HG03097 (cell line): ENCODE results near the gene SYTL3.
A peak's percentile ranks its signal among the peaks of the same experiment; 100 is the strongest.
"Not testable (repeated sequence)": the region's sequence is repeated elsewhere in the genome, so short reads cannot be mapped to it uniquely, and the experiment has no call there.

Experiments used
- ATAC-seq: cut with Tn5 transposase; IDR thresholded peaks from one replicate; pipeline ENCODE4 v1.9.1; 2021; ENCODE audit not compliant: unreplicated experiment, low FRiP score

SYTL3 gene

GRCh38 chr6:158638324-158638854 lies 11.5 kb upstream of the SYTL3 start:
- ATAC-seq = no peak

- no peak for ATAC-seq
These were observed 10.8 kb upstream of the SYTL3 start for GRCh38 chr6:158639056-158639455.

GRCh38 chr6:158640519-158640918 lies 9.3 kb upstream of the SYTL3 start:
- no peak for ATAC-seq

DNA sequence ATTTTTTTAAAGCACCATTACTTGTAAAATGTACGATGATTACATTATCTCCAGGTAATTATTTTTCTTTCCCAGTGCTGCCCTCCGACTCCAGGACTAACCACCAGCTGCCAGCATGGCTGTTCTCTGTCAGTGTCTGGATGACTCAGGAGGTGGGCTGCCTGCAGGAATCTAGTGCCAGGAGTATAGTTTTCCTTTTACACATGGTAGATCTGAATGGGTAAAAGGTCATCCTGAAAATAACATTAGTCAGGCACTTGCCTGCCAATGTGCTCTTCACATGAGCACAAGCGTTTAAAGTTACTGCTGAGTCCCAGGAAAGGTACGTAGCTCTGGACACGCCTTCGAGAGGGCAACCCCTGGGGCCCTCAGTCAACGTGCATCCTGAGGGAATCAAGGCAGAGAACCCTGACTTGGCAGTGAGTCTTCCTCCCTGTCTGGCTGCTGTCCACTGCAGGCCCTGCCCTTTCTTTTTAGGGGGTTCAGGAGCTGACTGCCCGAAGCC lies 7.7 kb upstream of the SYTL3 start:
- no peak for ATAC-seq

GRCh38 chr6:158643836-158644230 lies 6.0 kb upstream of the SYTL3 start:
- ATAC-seq = no peak

DNA sequence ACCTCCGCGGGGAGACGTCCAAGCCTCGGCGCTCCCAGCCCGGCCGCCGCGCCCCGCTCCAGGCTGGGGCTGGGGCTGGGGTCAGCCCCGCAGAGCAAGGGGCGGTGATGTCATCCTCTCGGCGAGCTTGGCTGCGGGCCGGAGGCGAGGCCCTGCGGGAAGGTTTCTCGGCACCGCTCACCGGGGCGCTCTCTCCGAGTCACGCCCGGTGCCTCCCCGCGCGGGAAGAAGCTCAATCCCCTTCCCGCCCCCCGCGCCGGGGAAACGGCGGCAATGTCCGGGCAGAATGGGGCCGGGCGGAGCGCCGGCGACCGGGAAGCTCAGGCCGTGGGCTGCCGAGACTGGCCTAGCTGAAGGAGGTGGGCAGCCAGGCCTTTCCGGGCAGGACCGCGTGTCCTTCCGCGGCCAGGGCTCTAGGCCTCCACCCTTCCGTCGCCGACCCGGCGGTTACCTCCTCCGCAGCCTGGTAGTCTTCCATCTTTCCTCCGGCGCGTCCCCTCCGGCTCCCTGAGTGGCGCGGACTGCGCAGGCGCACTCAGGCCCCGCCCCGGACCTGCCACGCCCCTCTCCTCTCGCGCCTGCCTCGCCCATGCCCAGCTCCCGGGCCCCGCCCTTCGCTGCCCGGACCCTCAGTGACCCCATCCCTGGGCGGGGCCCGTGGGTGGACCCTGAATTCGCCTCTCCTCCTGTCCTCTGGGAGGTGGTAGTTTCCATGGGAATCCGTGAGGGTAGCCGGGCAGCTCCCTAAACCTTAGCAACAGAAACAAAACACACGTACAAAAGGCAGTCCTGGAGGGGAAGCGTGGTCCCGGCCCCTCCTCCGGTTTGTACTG lies 5.4 kb upstream of the SYTL3 start, which contains the start of gene DYNLT1:
TSS of gene DYNLT1 (minus strand) at position 513 of the 833 bp plus-strand sequence. CDS start at position 478, 35 bp downstream.
- peak; percentile 46 for ATAC-seq

GRCh38 chr6:158645064-158646022 lies 4.5 kb upstream of the SYTL3 start:
- ATAC-seq = no peak

DNA sequence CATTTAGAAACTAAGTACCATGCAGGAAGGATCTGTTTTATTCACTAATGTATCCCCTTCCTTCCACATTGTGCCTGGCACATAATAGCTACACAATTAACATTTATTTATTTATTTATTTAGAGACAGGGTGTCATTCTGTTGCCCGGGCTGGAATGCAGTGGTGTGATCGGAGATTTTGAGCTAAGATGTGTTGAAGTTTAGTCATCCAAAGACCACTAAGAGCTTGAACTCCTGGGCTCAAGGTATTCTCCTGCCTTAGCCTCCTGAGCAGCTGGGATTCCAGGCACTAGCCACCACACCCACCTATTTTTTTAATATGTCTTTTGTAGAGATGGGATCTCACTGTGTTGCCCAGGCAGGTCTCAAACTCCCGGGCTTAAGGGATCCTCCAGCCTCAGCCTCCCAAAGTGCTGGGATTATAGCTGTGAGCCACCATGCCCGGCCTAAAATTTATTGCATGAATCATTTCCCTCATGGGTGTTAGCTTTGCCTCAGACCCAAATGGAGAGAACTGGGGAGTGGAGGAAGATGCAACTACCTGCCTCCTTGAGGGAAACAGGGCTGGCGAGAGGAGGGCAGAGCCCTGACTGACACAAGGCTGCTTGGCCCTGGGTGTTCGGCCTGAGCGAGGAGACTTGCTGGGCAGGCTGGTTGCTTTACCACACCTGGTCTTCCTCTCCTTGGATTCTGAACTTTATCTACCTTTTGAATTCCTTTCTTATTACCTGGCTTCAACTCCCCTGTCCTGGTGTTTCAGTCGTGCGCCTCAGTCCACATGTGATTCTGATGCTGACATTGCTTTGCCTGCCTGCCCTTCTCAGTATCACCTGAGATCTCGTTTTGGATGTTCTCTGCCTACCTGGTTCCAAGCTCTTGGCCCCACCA lies 3.6 kb upstream of the SYTL3 start:
- ATAC-seq = no peak

DNA sequence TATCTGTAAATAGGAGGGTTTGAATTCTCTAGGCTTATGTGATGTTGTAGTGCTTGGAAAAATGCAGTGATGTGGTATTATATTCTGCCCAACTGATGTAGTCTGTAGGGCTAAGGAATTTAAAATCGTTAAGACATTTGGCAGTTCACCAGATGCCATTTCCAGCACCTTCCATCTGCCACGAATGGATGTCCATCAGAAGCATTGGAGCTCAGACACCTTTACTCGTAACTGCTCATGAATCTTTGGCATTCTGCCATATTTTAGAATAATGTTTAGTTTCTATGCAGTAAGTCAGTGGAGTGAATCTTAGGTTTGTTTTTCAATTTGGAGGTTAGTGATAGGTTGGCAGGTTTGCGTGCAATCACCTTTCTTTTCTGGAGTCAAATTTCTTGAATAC lies 2.4 kb upstream of the SYTL3 start:
- no peak for ATAC-seq

- no peak for ATAC-seq
These were observed 1.1 kb upstream of the SYTL3 start for GRCh38 chr6:158648682-158649131.

- not testable (repeated sequence) for ATAC-seq
These were observed 2.3 kb downstream of the SYTL3 start for GRCh38 chr6:158651981-158652737.

GRCh38 chr6:158653577-158654354 lies 3.9 kb downstream of the SYTL3 start:
- ATAC-seq = peak; percentile 50

GRCh38 chr6:158654498-158654897 lies 4.6 kb downstream of the SYTL3 start:
- ATAC-seq = no peak

- ATAC-seq = no peak
These were observed 5.2 kb downstream of the SYTL3 start for GRCh38 chr6:158654960-158655489.

- ATAC-seq = no peak
These were observed 6.0 kb downstream of the SYTL3 start for GRCh38 chr6:158655569-158656450.

GRCh38 chr6:158656986-158657385 lies 7.1 kb downstream of the SYTL3 start:
- not testable (repeated sequence) for ATAC-seq

DNA sequence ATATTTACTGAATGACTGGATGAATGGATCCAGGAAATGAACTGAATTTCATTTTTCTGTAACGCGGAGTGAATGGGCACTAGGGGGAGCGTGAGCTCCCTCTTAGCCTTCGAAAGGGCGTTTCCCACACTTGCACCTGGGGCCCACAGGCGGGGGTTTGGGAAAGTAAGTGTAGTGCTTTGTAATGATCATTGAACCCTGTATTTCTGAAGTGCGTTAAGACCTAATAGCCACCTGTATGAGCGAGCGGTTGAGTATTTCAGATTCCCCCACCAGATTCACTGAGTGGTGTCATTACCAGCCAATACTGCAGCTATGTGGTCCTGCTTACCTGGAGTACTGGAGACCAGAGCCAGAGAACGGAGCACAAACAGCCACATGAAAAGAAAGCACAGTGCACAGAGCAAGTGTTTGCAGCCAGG lies 10.5 kb downstream of the SYTL3 start:
- ATAC-seq = no peak
